Stimulated activated CD4-positive, alpha-beta T cell treated with anti-CD3 and anti-CD28 coated beads, Interleukin-4, amount 100 ng/mL, for 4 hours (primary cell): ENCODE data around the gene PPP1CC.

ENCODE experiments used
- DNase-seq, 2 experiments: peaks; one replicate each; pipeline ENCODE4 v3.0.0-alpha.2; 2020

PPP1CC gene

GRCh38 chr12:110683888-110684287, 58.8 kb downstream of the PPP1CC start:
- no peak for DNase-seq

GRCh38 chr12:110680032-110680431, 62.7 kb downstream of the PPP1CC start:
- no peak for DNase-seq

GRCh38 chr12:110679201-110679600, 63.5 kb downstream of the PPP1CC start:
- no peak for DNase-seq

GRCh38 chr12:110677982-110678381, 64.7 kb downstream of the PPP1CC start:
- DNase-seq, result no peak

- DNase-seq, result no peak
These were observed 65.3 kb downstream of the PPP1CC start for GRCh38 chr12:110677206-110677911.

GRCh38 chr12:110676171-110676570, 66.5 kb downstream of the PPP1CC start:
- DNase-seq, result no peak

GRCh38 chr12:110670161-110670701, 72.5 kb downstream of the PPP1CC start:
- DNase-seq, result peak; percentile 35 to 41
